ENCODE measurements around the gene CYTH1.

The CYTH1 gene

DNA sequence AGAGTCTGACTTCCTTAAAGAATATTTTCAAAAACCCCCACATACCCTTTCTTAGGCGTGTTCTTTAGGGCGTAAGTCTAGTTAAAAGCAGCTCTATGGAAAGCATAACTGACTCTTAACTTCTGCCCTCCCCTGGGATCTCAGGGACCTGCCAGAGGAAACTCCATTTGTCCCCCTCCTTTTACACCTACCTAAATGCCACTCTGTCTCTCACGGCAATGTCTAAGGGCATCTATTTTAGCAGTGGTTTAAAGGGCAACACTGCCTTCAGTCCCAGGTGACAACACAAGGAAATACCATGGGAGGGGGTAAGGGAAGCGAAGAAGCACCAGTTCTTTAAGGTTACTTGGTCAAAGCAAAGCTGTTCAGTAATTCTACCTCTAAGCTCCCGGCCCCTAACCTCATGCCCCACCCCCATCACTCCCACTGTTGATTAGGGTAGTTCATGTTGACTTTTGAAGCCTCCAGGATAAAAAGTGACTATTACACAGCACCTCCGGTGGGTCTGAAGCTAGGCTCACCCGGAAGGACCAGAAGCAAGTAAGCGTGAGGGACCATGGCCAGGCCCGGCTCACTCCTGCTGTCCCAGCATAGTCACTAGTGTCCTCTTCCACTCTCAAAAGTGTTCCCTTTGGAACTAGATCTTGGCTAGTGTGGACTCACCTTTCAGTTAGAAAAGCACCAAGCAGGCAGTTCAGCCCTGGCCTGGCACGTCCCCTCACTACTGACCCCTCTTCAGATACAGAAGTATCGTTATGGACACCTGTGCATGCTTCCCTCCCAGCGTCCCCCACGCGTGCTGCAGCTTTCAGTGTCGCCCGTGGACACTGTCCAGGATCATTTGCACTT is 47.1 kb downstream of the CYTH1 start:
- no peak for DNase-seq (ENCODE audit: low read depth)

DNA sequence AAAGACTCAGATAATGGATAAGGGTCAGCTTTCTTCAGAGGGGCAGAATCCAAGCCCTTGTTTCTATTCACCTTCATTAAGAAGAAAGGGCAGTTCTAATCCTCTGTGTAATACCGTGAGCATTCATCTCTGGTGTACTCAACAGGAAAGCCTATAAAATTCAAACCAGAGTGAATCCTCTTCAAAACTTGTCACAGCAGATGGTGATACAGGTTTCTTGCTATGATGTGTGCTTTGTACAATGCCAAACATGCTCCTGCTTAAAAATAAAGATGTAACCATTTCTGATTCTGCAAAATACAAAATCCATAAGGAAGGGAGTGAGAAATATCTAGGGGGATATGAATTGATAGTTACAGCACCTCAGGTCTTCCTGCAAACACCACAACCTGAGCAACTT is 49.7 kb downstream of the CYTH1 start:
- no peak for DNase-seq (ENCODE audit: low read depth)

DNA sequence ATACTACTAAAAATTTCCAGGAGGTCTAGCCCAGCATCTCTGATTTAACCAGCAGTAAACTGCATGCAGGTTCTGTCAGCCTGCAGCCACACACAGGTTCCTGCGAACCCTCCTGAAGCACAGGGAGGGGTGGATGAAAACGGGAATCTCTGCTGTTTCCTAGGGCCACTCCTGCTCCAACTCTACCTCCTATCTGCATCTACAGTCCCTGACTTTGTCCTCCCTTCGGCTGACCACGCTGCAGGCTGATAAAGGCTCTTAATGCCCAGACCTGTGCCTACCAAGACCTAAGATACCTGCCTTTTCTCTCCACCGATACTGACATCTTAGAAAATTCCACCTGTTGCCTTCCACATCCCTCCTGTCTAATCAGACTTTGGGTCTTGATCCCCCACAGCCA is 50.2 kb downstream of the CYTH1 start:
- DNase-seq (ENCODE audit: low read depth) = no peak

- no peak for DNase-seq (ENCODE audit: low read depth)
These were observed 52.4 kb downstream of the CYTH1 start for GRCh38 chr17:78729641-78730040.

- DNase-seq (ENCODE audit: low read depth) = no peak
These were observed 53.6 kb downstream of the CYTH1 start for GRCh38 chr17:78728495-78728894.

DNA sequence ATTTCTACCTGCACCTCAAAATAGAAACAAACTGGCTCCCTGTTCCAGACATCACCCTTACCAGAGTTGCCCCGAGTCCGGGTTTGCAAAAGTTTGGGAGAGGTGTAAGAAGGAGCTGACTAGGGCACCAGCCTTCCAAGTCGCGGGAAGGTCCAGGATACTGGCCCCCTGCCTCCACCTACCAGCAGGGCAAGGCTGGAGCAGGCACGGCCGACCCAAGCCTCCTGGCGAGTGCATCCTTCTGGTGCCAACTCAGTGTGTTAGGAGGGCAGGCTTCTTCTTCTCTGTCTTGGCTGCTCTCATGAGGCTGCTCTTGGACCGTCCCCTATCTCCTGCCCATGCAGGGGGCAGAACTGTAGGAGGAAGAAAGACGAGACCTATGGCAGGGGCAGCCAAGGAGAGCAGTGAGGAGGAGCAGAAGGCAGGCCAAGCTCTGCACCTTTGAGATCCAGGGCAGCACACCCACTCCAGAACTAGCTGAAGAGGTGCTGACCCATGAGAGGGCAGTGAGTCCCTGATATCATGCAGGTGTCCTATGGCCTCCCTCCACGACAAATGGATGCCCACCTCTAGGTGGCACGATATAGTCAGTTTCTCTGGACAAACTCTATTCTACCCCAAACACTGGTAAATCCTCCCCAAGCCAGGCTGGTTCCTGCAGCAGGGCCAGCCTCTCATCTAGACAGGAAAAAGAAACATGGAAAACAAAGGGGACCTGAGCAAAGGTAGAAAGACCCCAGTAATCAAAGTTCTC is 54.4 kb downstream of the CYTH1 start:
- no peak for DNase-seq (ENCODE audit: low read depth)

DNA sequence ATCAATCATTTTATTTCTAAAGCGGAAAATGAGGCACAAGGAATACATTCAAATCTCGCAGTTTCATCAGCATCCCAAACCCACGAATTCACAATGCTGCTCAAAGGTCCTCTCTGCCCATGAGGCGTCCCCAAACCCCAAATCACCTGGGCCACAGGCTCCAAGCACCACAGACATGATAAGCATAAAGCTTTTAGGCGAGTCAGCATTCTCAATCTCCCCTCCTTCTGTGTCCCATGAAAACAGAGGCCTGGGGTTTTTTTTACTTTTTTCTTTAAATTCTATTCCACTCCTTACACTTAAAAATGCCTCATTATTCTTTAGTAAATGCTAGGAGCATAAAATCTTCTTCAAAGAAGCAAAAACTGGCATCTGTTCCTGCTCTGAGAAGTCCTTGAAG is 55.0 kb downstream of the CYTH1 start:
- no peak for DNase-seq (ENCODE audit: low read depth)

- DNase-seq (ENCODE audit: low read depth) = no peak
These were observed 55.6 kb downstream of the CYTH1 start for GRCh38 chr17:78726513-78726912.

DNA sequence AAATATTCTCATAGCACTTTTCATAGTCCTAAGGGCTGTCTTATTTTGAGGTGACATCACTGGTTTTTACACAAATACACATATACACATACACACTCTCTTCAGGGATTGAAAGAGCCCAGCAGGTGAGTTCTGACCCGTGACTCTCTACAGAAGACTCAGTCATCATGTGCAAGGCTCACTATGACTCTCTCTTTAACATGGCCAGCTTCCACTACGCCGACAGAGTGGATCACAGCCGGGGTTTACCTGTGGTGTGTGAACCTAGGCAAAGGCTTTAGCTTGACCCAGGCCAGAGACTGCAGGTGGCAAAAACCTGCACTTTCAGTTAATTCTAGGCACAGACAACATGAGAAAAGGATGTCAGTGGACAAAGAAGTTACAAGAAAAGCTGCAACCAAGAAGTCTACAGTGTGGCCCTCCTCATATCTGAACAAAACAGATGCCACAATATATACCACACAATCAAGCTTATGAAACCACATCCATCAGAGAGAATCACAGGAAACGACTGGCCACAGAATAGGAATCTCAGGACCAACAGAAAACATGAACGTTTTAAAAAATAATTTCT is 56.5 kb downstream of the CYTH1 start:
- DNase-seq (ENCODE audit: low read depth) = no peak

GRCh38 chr17:78724999-78725398 is 57.1 kb downstream of the CYTH1 start:
- no peak for DNase-seq (ENCODE audit: low read depth)

DNA sequence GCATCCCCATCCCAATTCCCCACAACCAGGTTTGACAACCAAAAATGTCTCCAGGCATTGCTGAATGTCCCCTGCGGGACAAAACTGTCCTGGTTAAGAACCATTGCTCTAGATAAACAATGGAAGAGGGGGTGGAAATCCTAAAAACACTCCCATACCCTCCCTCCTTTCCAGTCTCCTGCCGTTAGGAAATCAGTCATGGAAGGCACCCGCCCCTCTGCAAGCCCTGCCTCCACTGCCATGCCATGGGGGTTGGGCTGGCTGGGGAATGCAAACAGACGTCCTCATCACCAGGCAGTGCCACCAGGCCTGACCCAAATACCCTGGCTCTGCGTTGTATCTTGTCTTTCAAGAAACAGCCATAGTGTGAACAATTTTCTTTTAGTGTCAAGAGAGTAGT is 57.5 kb downstream of the CYTH1 start:
- no peak for DNase-seq (ENCODE audit: low read depth)

DNA sequence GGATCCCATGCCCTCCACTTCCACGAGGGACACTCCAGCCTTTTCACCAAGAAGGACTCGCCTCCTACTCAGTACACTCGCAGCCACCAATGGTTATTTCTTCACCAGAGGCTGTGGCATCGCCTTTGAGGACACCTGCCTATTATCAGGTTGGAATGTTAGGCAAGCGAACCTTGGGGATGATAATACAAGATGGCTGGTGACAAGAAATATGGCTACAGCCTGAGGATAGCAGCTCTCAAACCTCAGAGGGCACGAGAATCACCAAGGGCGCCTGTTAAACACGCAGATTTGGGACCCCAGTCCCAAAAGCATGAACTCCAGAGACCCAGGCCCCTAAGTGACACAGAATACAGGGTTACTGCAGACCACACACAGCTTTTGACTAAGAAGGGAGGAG is 58.1 kb downstream of the CYTH1 start:
- DNase-seq (ENCODE audit: low read depth) = no peak

GRCh38 chr17:78723001-78723796 is 58.9 kb downstream of the CYTH1 start:
- no peak for DNase-seq (ENCODE audit: low read depth)

GRCh38 chr17:78722246-78722761 is 59.8 kb downstream of the CYTH1 start:
- DNase-seq (ENCODE audit: low read depth) = no peak

- no peak for DNase-seq (ENCODE audit: low read depth)
These were observed 62.3 kb downstream of the CYTH1 start for GRCh38 chr17:78719630-78720298.

DNA sequence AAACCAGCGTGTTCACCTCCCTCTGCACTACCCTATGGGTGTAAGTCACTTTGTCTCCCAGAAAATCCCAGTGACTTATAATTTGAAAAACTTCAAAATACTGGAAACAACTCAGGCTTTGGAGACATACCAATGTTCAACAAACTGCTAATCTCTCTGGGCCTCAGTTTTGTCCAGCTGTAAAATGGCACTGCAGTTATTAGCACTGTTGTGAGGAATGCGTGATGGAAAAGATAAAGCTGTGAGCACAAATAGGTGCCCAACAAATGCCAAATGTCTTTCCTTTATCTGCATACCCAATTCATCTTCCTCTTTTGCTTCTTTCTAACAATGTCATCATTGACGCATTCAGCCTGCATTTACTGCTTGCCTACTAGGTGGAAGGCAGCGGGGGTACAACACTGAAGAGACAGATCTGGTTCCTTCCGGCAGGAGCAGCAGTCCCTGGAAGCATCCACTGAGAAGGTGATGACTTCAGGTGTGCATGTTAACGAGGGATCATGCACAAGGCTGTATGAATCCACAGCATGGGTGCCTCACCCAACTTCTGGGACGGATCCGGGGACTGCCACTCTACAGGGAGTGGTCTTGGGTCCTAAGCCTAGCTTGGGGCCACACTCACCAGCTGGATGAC is 63.4 kb downstream of the CYTH1 start:
- DNase-seq (ENCODE audit: low read depth) = no peak

- no peak for DNase-seq (ENCODE audit: low read depth)
These were observed 64.6 kb downstream of the CYTH1 start for GRCh38 chr17:78717431-78717980.

DNA sequence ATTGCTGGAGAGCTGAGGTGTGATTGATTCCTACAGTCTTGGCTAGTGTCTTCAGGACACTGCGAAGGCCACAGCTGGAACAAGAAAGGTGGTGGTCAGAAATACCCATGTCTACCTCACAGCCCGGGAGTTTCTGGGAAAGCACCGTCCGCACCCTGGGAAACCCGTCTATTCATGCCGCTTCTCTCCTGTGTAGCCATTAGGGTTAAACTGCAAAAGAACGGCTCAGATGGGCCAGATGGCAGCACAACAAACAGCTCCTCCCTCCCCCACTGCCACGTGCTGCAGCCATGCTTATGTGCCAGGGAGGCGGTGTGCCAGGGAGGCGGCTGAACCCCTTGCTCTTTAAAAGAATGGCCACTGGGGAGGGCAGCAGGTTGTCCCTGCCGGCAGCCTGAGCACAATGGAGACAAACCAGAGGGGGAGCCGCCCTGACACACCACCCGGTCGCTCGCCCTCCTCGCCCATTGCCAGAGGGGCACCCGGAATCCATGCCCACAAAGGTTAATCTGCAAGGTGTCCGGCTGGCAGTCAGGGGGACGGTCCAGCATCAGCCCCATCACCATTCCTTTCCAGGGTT is 65.2 kb downstream of the CYTH1 start:
- no peak for DNase-seq (ENCODE audit: low read depth)

DNA sequence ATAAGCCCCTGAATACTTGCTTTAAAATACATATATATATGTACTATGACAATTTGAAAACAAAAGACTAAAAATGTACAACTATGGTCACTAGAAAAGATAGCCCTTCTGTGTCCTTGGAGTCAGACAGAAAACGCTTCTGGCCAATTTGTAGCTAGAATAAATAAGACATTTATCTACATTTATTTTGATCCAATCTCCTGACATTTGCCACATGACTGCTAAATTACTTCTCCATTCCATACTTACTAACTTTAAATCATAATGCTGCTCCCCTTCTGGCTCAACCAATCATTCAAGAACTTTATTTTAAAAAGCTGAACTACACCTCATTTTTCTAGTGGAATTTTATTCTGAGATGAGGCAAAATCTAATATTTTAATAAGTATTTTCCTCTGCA is 65.8 kb downstream of the CYTH1 start:
- no peak for DNase-seq (ENCODE audit: low read depth)

DNA sequence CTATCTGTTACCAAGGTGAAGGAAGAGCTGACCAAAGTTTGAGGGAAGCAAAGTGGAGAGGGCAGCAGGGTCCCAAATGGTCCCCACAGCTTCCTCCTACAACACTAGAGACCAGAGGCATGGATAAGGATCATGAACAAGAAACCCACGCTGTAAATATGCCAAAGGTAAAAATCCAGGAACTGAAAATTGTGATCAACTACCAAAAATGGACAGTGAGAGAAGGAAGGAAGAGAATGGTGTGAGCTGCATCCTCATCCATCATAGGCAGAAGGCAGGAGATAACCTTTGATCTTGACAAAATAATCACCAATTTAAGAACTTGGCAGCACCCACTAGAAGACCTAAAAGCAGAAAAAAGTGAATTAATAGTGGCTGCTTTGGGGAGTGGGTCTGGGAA is 66.2 kb downstream of the CYTH1 start:
- no peak for DNase-seq (ENCODE audit: low read depth)
